ENCODE measurements around the gene SYCP3.

SYCP3 gene

GRCh38 chr12:101722392-101722791 is 16.9 kb downstream of the SYCP3 start:
- 100% methylated on average over 1 of the region's 4 CpGs for WGBS
- H2BK12ac ChIP-seq (ENCODE audit: low read length in 2 of 2): no peak overlapping the region
- no peaks in the 10 kb centered on the region for H3K27me3 ChIP-seq (ENCODE audit: control insufficient read depth in 1 of 2, insufficient read depth in 1 of 2, low read length in 2 of 2)
- H3K9ac ChIP-seq (ENCODE audit: low read length): no peak overlapping the region
- H4K8ac ChIP-seq (ENCODE audit: low read length): no peak overlapping the region
- no peak overlapping the region for H3K27ac ChIP-seq (ENCODE audit: low read length, poor library complexity, severe bottlenecking)
- H3K79me1 ChIP-seq (replicated peaks; ENCODE audit: low read length, poor library complexity, severe bottlenecking): peaks cover 1% of the 10 kb centered on the region
- peaks cover 0 to 49% of the 10 kb centered on the region in 2 experiments for H3K36me3 ChIP-seq (ENCODE audit: control insufficient read depth in 1 of 2, insufficient read depth in 2 of 2, low read depth in 1 of 2, low read length in 2 of 2)
- DNase-seq: no peak
- H4K91ac ChIP-seq (ENCODE audit: low read length): no peak overlapping the region
- H3K4me1 ChIP-seq (ENCODE audit: control insufficient read depth, insufficient read depth, low read depth, low read length): no peaks in the 10 kb centered on the region
- no peak overlapping the region for H2BK15ac ChIP-seq (ENCODE audit: low read depth, poor library complexity, severe bottlenecking)
- no peak overlapping the region for H3K23ac ChIP-seq (ENCODE audit: low read length in 2 of 2)
- no peaks in the 10 kb centered on the region for H3K9me3 ChIP-seq (ENCODE audit: control insufficient read depth, low read length)
- H2AFZ ChIP-seq (ENCODE audit: low read depth, low read length): no peak overlapping the region
- no peak overlapping the region for H2AK5ac ChIP-seq (ENCODE audit: low read length, severe bottlenecking)
- H3K4me3 ChIP-seq (ENCODE audit: insufficient read depth in 1 of 2, low read depth in 1 of 2, low read length in 2 of 2): no peak overlapping the region
- no peak overlapping the region for H3K14ac ChIP-seq (ENCODE audit: low read length in 2 of 2)
- H2BK120ac ChIP-seq (ENCODE audit: low read depth, low read length): no peak overlapping the region
- H2BK5ac ChIP-seq (ENCODE audit: low read depth, low read length, poor library complexity, severe bottlenecking): no peak overlapping the region
- H3K18ac ChIP-seq (ENCODE audit: low read depth in 1 of 2, low read length in 2 of 2): no peak overlapping the region
- H3K4ac ChIP-seq (ENCODE audit: low read depth in 1 of 2, low read length in 2 of 2): no peak overlapping the region
- no peak overlapping the region for H3K4me2 ChIP-seq (ENCODE audit: low read length, poor library complexity, severe bottlenecking)

- Histone ChIP-seq H3K23ac (ENCODE audit: low read length in 2 of 2) (no peak overlapping the region), H3K79me1 (replicated peaks; ENCODE audit: low read length, poor library complexity, severe bottlenecking) (peaks cover 3% of the 10 kb centered on the region), H3K4me1 (ENCODE audit: control insufficient read depth, insufficient read depth, low read depth, low read length) (no peaks in the 10 kb centered on the region), H2BK15ac (ENCODE audit: low read depth, poor library complexity, severe bottlenecking) (no peak overlapping the region), H3K27me3 (ENCODE audit: control insufficient read depth in 1 of 2, insufficient read depth in 1 of 2, low read length in 2 of 2) (no peaks in the 10 kb centered on the region), H3K18ac (ENCODE audit: low read depth in 1 of 2, low read length in 2 of 2) (no peak overlapping the region), H4K91ac (ENCODE audit: low read length) (no peak overlapping the region), H2BK5ac (ENCODE audit: low read depth, low read length, poor library complexity, severe bottlenecking) (no peak overlapping the region), H3K9ac (ENCODE audit: low read length) (no peak overlapping the region), H3K9me3 (ENCODE audit: control insufficient read depth, low read length) (no peaks in the 10 kb centered on the region), H3K4ac (ENCODE audit: low read depth in 1 of 2, low read length in 2 of 2) (no peak overlapping the region), H2BK12ac (ENCODE audit: low read length in 2 of 2) (no peak overlapping the region), H4K8ac (ENCODE audit: low read length) (no peak overlapping the region), H3K27ac (ENCODE audit: low read length, poor library complexity, severe bottlenecking) (no peak overlapping the region), H3K36me3 (ENCODE audit: control insufficient read depth in 1 of 2, insufficient read depth in 2 of 2, low read depth in 1 of 2, low read length in 2 of 2) (peaks cover 0 to 32% of the 10 kb centered on the region in 2 experiments), H3K4me3 (ENCODE audit: insufficient read depth in 1 of 2, low read depth in 1 of 2, low read length in 2 of 2) (no peak overlapping the region), H2AK5ac (ENCODE audit: low read length, severe bottlenecking) (no peak overlapping the region), H2AFZ (ENCODE audit: low read depth, low read length) (no peak overlapping the region), H2BK120ac (ENCODE audit: low read depth, low read length) (no peak overlapping the region), H3K14ac (ENCODE audit: low read length in 2 of 2) (no peak overlapping the region), H3K4me2 (ENCODE audit: low read length, poor library complexity, severe bottlenecking) (no peak overlapping the region)
- no peak for DNase-seq
Observed at GRCh38 chr12:101720118-101720517, 19.1 kb downstream of the SYCP3 start.

GRCh38 chr12:101719566-101719965 is 19.7 kb downstream of the SYCP3 start:
- no peaks in the 10 kb centered on the region for H3K4me1 ChIP-seq (ENCODE audit: control insufficient read depth, insufficient read depth, low read depth, low read length)
- DNase-seq: no peak
- H2BK15ac ChIP-seq (ENCODE audit: low read depth, poor library complexity, severe bottlenecking): no peak overlapping the region
- no peak overlapping the region for H3K14ac ChIP-seq (ENCODE audit: low read length in 2 of 2)
- no peak overlapping the region for H2BK120ac ChIP-seq (ENCODE audit: low read depth, low read length)
- H2BK5ac ChIP-seq (ENCODE audit: low read depth, low read length, poor library complexity, severe bottlenecking): no peak overlapping the region
- no peak overlapping the region for H3K4me2 ChIP-seq (ENCODE audit: low read length, poor library complexity, severe bottlenecking)
- H4K8ac ChIP-seq (ENCODE audit: low read length): no peak overlapping the region
- no peak overlapping the region for H2AFZ ChIP-seq (ENCODE audit: low read depth, low read length)
- no peaks in the 10 kb centered on the region for H3K27me3 ChIP-seq (ENCODE audit: control insufficient read depth in 1 of 2, insufficient read depth in 1 of 2, low read length in 2 of 2)
- H3K18ac ChIP-seq (ENCODE audit: low read depth in 1 of 2, low read length in 2 of 2): no peak overlapping the region
- H4K91ac ChIP-seq (ENCODE audit: low read length): no peak overlapping the region
- no peak overlapping the region for H3K27ac ChIP-seq (ENCODE audit: low read length, poor library complexity, severe bottlenecking)
- H3K79me1 ChIP-seq (replicated peaks; ENCODE audit: low read length, poor library complexity, severe bottlenecking): peaks cover 4% of the 10 kb centered on the region
- no peak overlapping the region for H3K4me3 ChIP-seq (ENCODE audit: insufficient read depth in 1 of 2, low read depth in 1 of 2, low read length in 2 of 2)
- H3K36me3 ChIP-seq (ENCODE audit: control insufficient read depth in 1 of 2, insufficient read depth in 2 of 2, low read depth in 1 of 2, low read length in 2 of 2): peaks cover 0 to 26% of the 10 kb centered on the region in 2 experiments
- H3K23ac ChIP-seq (ENCODE audit: low read length in 2 of 2): no peak overlapping the region
- no peak overlapping the region for H2AK5ac ChIP-seq (ENCODE audit: low read length, severe bottlenecking)
- no peak overlapping the region for H3K4ac ChIP-seq (ENCODE audit: low read depth in 1 of 2, low read length in 2 of 2)
- no peaks in the 10 kb centered on the region for H3K9me3 ChIP-seq (ENCODE audit: control insufficient read depth, low read length)
- H2BK12ac ChIP-seq (ENCODE audit: low read length in 2 of 2): no peak overlapping the region
- H3K9ac ChIP-seq (ENCODE audit: low read length): no peak overlapping the region

- no peak overlapping the region for H2BK120ac ChIP-seq (ENCODE audit: low read depth, low read length)
- peaks cover 12% of the 10 kb centered on the region for H3K79me1 ChIP-seq (replicated peaks; ENCODE audit: low read length, poor library complexity, severe bottlenecking)
- H4K8ac ChIP-seq (ENCODE audit: low read length): no peak overlapping the region
- no peak overlapping the region for H2BK15ac ChIP-seq (ENCODE audit: low read depth, poor library complexity, severe bottlenecking)
- no peaks in the 10 kb centered on the region for H3K27me3 ChIP-seq (ENCODE audit: control insufficient read depth in 1 of 2, insufficient read depth in 1 of 2, low read length in 2 of 2)
- no peak overlapping the region for H3K4ac ChIP-seq (ENCODE audit: low read depth in 1 of 2, low read length in 2 of 2)
- no peak overlapping the region for H3K9ac ChIP-seq (ENCODE audit: low read length)
- H3K36me3 ChIP-seq (ENCODE audit: control insufficient read depth in 1 of 2, insufficient read depth in 2 of 2, low read depth in 1 of 2, low read length in 2 of 2): peaks cover 0 to 3% of the 10 kb centered on the region in 2 experiments
- H3K9me3 ChIP-seq (ENCODE audit: control insufficient read depth, low read length): no peaks in the 10 kb centered on the region
- H3K4me2 ChIP-seq (ENCODE audit: low read length, poor library complexity, severe bottlenecking): no peak overlapping the region
- DNase-seq: no peak
- 97% methylated on average over 3 of the region's 3 CpGs for WGBS
- H3K4me1 ChIP-seq (ENCODE audit: control insufficient read depth, insufficient read depth, low read depth, low read length): peaks cover 4% of the 10 kb centered on the region
- no peak overlapping the region for H3K23ac ChIP-seq (ENCODE audit: low read length in 2 of 2)
- H2BK5ac ChIP-seq (ENCODE audit: low read depth, low read length, poor library complexity, severe bottlenecking): no peak overlapping the region
- no peak overlapping the region for H2AK5ac ChIP-seq (ENCODE audit: low read length, severe bottlenecking)
- H4K91ac ChIP-seq (ENCODE audit: low read length): no peak overlapping the region
- H3K4me3 ChIP-seq (ENCODE audit: insufficient read depth in 1 of 2, low read depth in 1 of 2, low read length in 2 of 2): no peak overlapping the region
- no peak overlapping the region for H3K14ac ChIP-seq (ENCODE audit: low read length in 2 of 2)
- no peak overlapping the region for H3K18ac ChIP-seq (ENCODE audit: low read depth in 1 of 2, low read length in 2 of 2)
- no peak overlapping the region for H2AFZ ChIP-seq (ENCODE audit: low read depth, low read length)
- no peak overlapping the region for H3K27ac ChIP-seq (ENCODE audit: low read length, poor library complexity, severe bottlenecking)
- H2BK12ac ChIP-seq (ENCODE audit: low read length in 2 of 2): no peak overlapping the region
Observed at GRCh38 chr12:101714877-101715444, 24.3 kb downstream of the SYCP3 start.
